Measurements from ENCODE around the gene ACADVL.

DNA sequence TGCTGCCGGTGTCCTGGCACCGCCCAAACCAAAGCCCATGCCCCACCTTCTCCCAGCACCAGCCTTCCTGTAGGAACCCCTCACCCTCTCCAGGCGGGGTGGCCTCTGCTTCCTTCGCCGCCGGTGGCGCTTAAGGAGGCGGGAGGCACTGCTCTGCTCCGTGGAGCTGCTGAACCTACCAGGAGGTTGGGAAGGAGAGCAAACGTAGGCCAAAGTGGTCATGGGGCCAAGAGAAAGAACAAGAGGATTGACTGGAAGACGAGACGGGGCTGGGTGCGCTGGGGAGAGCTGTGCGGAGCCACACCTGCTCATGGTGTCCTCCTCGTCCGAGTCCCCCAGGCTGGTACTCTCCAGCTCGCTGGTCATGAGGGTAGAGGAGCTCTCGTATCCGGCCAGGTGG, 9.8 kb downstream of the ACADVL start:
- TF ChIP-seq, protein P1, sequence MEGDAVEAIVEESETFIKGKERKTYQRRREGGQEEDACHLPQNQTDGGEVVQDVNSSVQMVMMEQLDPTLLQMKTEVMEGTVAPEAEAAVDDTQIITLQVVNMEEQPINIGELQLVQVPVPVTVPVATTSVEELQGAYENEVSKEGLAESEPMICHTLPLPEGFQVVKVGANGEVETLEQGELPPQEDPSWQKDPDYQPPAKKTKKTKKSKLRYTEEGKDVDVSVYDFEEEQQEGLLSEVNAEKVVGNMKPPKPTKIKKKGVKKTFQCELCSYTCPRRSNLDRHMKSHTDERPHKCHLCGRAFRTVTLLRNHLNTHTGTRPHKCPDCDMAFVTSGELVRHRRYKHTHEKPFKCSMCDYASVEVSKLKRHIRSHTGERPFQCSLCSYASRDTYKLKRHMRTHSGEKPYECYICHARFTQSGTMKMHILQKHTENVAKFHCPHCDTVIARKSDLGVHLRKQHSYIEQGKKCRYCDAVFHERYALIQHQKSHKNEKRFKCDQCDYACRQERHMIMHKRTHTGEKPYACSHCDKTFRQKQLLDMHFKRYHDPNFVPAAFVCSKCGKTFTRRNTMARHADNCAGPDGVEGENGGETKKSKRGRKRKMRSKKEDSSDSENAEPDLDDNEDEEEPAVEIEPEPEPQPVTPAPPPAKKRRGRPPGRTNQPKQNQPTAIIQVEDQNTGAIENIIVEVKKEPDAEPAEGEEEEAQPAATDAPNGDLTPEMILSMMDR (IDR thresholded peaks at IDR 0.05), result no peak
- TF ChIP-seq POLR2A (IDR thresholded peaks at IDR 0.05) (no peak), POLR2AphosphoS5 (IDR thresholded peaks at IDR 0.05) (no peak)

All from sigmoid colon (tissue), 4 donors.